KMS-11 (cell line): Measurements from ENCODE around the gene VGLL3.

Experiments
- H2AFZ ChIP-seq: fragments of 200-600 bp; sonication (generic); 2 replicates; pipeline ENCODE4 v1.6.1; 2016; ENCODE audit warnings: antibody characterized with exemption, mixed run types, low read depth
- H3K27ac ChIP-seq: fragments of 200-600 bp; sonication (generic); 2 replicates; pipeline ENCODE4 v1.6.1; 2016; ENCODE audit warnings: mild to moderate bottlenecking, mixed run types
- H3K27me3 ChIP-seq: fragments of 200-600 bp; sonication (generic); 2 replicates; pipeline ENCODE4 v1.6.1; 2017; ENCODE audit warnings: mild to moderate bottlenecking, low read depth, mixed run types, moderate library complexity; ENCODE audit not compliant: insufficient read depth
- H3K36me3 ChIP-seq: fragments of 200-600 bp; sonication (generic); 2 replicates; pipeline ENCODE4 v1.6.1; 2017; ENCODE audit warnings: mild to moderate bottlenecking, mixed run types; ENCODE audit not compliant: insufficient read depth
- H3K4me1 ChIP-seq: fragments of 200-600 bp; sonication (generic); 2 replicates; pipeline ENCODE4 v1.6.1; 2016; ENCODE audit warnings: mild to moderate bottlenecking, low read depth, mixed run types; ENCODE audit not compliant: poor library complexity, severe bottlenecking
- H3K4me2 ChIP-seq: fragments of 200-600 bp; sonication (generic); 2 replicates; pipeline ENCODE4 v1.7.0; 2016; ENCODE audit warnings: mild to moderate bottlenecking, mixed run types
- H3K4me3 ChIP-seq: fragments of 200-600 bp; sonication (generic); IDR thresholded peaks from 2 replicates; pipeline ENCODE4 v1.6.1; 2017; ENCODE audit warnings: low read depth, low read length, mixed read lengths; ENCODE audit not compliant: insufficient read depth
- H3K79me2 ChIP-seq: fragments of 200-600 bp; sonication (generic); 2 replicates; pipeline ENCODE4 v1.6.1; 2016; ENCODE audit warnings: low read depth, mixed run types; ENCODE audit not compliant: insufficient read depth
- H3K9ac ChIP-seq: fragments of 200-600 bp; sonication (generic); 2 replicates; pipeline ENCODE4 v1.6.1; 2016; ENCODE audit warnings: mild to moderate bottlenecking, mixed run types
- H4K20me1 ChIP-seq: fragments of 200-600 bp; sonication (generic); 2 replicates; pipeline ENCODE4 v1.6.1; 2016; ENCODE audit warnings: mild to moderate bottlenecking, mixed run types; ENCODE audit not compliant: insufficient read depth
- CTCF ChIP-seq: fragments of 200-600 bp; sonication (generic); conservative IDR thresholded peaks from 2 replicates; pipeline ENCODE4 v1.6.1; 2017; ENCODE audit warnings: low read depth, mild to moderate bottlenecking, antibody characterized with exemption, low read length, moderate library complexity, mixed read lengths

The VGLL3 gene

GRCh38 chr3:86989006-86989405, 1.9 kb downstream of the VGLL3 start:
- Histone ChIP-seq H3K27me3 (no peaks in the 10 kb centered on the region), H3K36me3 (no peaks in the 10 kb centered on the region), H2AFZ (no peak overlapping the region), H3K9ac (no peak overlapping the region), H3K27ac (no peak overlapping the region), H3K4me2 (no peak overlapping the region), H3K4me3 (no peak overlapping the region), H3K79me2 (no peaks in the 10 kb centered on the region), H3K4me1 (no peaks in the 10 kb centered on the region), H4K20me1 (no peaks in the 10 kb centered on the region)
- no peak for TF ChIP-seq CTCF

GRCh38 chr3:86988235-86988634, 2.7 kb downstream of the VGLL3 start:
- no peaks in the 10 kb centered on the region for H3K4me1 ChIP-seq
- H4K20me1 ChIP-seq, result no peaks in the 10 kb centered on the region
- TF ChIP-seq CTCF, result no peak
- no peaks in the 10 kb centered on the region for H3K79me2 ChIP-seq
- H3K4me3 ChIP-seq, result no peak overlapping the region
- H3K27ac ChIP-seq, result no peak overlapping the region
- H3K27me3 ChIP-seq, result no peaks in the 10 kb centered on the region
- H3K4me2 ChIP-seq, result no peak overlapping the region
- no peaks in the 10 kb centered on the region for H3K36me3 ChIP-seq
- no peak overlapping the region for H3K9ac ChIP-seq
- no peak overlapping the region for H2AFZ ChIP-seq

DNA sequence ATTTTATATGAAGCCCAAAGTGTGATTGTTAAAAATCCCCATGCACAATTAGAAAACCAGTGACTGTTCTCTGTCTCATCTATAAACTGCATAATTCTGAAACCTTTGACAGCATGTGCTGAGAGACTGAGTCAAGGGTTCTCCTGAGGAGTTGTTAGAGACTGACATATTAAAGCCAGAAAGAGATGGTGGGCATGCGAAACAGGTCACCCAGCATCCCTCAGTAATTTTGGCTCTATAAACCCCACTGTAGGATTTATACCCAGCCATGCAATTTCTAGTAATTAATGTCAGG, 3.6 kb downstream of the VGLL3 start:
- Histone ChIP-seq H4K20me1 (no peaks in the 10 kb centered on the region), H3K4me1 (no peaks in the 10 kb centered on the region), H3K9ac (no peak overlapping the region), H3K4me2 (no peak overlapping the region), H2AFZ (no peak overlapping the region), H3K36me3 (no peaks in the 10 kb centered on the region), H3K27ac (no peak overlapping the region), H3K79me2 (no peaks in the 10 kb centered on the region), H3K4me3 (no peak overlapping the region), H3K27me3 (no peaks in the 10 kb centered on the region)
- TF ChIP-seq CTCF, result no peak

GRCh38 chr3:86986671-86987420, 4.1 kb downstream of the VGLL3 start:
- Histone ChIP-seq H3K9ac (no peak overlapping the region), H3K4me2 (no peak overlapping the region), H4K20me1 (no peaks in the 10 kb centered on the region), H3K4me3 (no peak overlapping the region), H3K4me1 (no peaks in the 10 kb centered on the region), H3K79me2 (no peaks in the 10 kb centered on the region), H3K36me3 (no peaks in the 10 kb centered on the region), H2AFZ (no peak overlapping the region), H3K27ac (no peak overlapping the region), H3K27me3 (no peaks in the 10 kb centered on the region)
- no peak for TF ChIP-seq CTCF
